GM23338 (cell line): Measurements from ENCODE around the gene TMPRSS2. TPM values are rescaled to one million over a fixed set of nuclear protein-coding genes. Genes with fewer than 3 reads are reported as not detected.

Experiments used
- CTCF ChIP-seq, 2 experiments: fragments of 200-600 bp in 1 of 2; sonication (generic) in 1 of 2; conservative IDR thresholded peaks; 2 replicates each; pipeline versions ENCODE4 v1.5.1 to v1.6.1; 2016 to 2017; ENCODE audit warnings: antibody characterized with exemption in 2 of 2, low read depth in 2 of 2, mild to moderate bottlenecking in 2 of 2, moderate library complexity in 1 of 2
- EZH2 ChIP-seq: fragments of 200-600 bp; sonication (generic); IDR thresholded peaks from one replicate; pipeline ENCODE4 v1.8.0; 2017; ENCODE audit warnings: antibody characterized with exemption, mild to moderate bottlenecking, low read depth; ENCODE audit not compliant: unreplicated experiment
- EZH2phosphoT487 ChIP-seq: fragments of 200-600 bp; sonication (generic); IDR thresholded peaks from one replicate; pipeline ENCODE4 v1.8.1; 2018; ENCODE audit warnings: antibody characterized with exemption; ENCODE audit not compliant: unreplicated experiment
- REST ChIP-seq: IDR thresholded peaks from one replicate; pipeline ENCODE4 v1.6.1; 2018; ENCODE audit warnings: antibody characterized with exemption; ENCODE audit not compliant: unreplicated experiment
- ZNF114 ChIP-seq: fragments of 250-450 bp; sonication (Bioruptor Pico); IDR thresholded peaks from 2 replicates; pipeline ENCODE4 v1.5.0; 2020; ENCODE audit warnings: mild to moderate bottlenecking, moderate library complexity
- ZNF331 ChIP-seq: fragments of 250-450 bp; sonication (Bioruptor Pico); IDR thresholded peaks from 2 replicates; pipeline ENCODE4 v1.5.0; 2020; ENCODE audit warnings: low read depth, mild to moderate bottlenecking, moderate library complexity
- ZNF462 ChIP-seq: fragments of 250-450 bp; sonication (Bioruptor Pico); IDR thresholded peaks from 2 replicates; pipeline ENCODE4 v1.5.0; 2020; ENCODE audit warnings: mild to moderate bottlenecking, moderate library complexity
- polyA plus RNA-seq: library from polyadenylated mRNA; unstranded; fragments of >200 nt; fragmentation: Nextera tagmentation; extraction: Ambion mirVana; gene quantifications from 2 replicates; pipeline ENCODE4 v1.2.1, GENCODE V29; 2016
- total RNA-seq: library from RNA; depleted of rRNA; stranded (reverse); fragments of >200 nt; shearing (Covaris generic); gene quantifications from 2 replicates; pipeline ENCODE4 v1.2.3, GENCODE V29; 2014

TMPRSS2 gene
- total and polyA plus RNA-seq, 2 experiments from 2014 or later, result 2.3 to 4.9 TPM

- TF ChIP-seq ZNF462 (CRISPR knock-in tag) (no peak), CTCF (conservative IDR thresholded peaks at IDR 0.05; ENCODE audit: low read depth in 2 of 2) (no peak), ZNF331 (CRISPR knock-in tag) (no peak), EZH2phosphoT487 (no peak), REST (no peak), EZH2 (no peak), ZNF114 (CRISPR knock-in tag) (no peak)
Measured at GRCh38 chr21:41499920-41500319, 8.0 kb downstream of the TMPRSS2 start (continued).
